ENCODE data around the gene PCGF2. TPM values are rescaled to one million over a fixed set of nuclear protein-coding genes. Genes with fewer than 3 reads are reported as not detected.

PCGF2 gene
- total RNA-seq, 1 donor from 2014 or later = 20.8 TPM

- Histone ChIP-seq H3K27me3 (ENCODE audit: control insufficient read depth, insufficient read depth, low read length) (no peaks in the 10 kb centered on the region), H3K36me3 (ENCODE audit: control insufficient read depth, insufficient read depth, low read length) (peaks cover 1% of the 10 kb centered on the region), H3K4me3 (ENCODE audit: low read depth, low read length) (no peak overlapping the region)
- DNase-seq (ENCODE audit: low read depth) = no peak
- no peak for TF ChIP-seq CTCF (IDR thresholded peaks at IDR 0.05; ENCODE audit: insufficient read depth, low read length, poor library complexity, severe bottlenecking)
Observed at GRCh38 chr17:38741461-38741860, 6.7 kb downstream of the PCGF2 start.

GRCh38 chr17:38740806-38741205, 7.3 kb downstream of the PCGF2 start:
- TF ChIP-seq CTCF (IDR thresholded peaks at IDR 0.05; ENCODE audit: insufficient read depth, low read length, poor library complexity, severe bottlenecking) = no peak
- no peak for DNase-seq (ENCODE audit: low read depth)
- Histone ChIP-seq H3K4me3 (ENCODE audit: low read depth, low read length) (no peak overlapping the region), H3K36me3 (ENCODE audit: control insufficient read depth, insufficient read depth, low read length) (peaks cover 1% of the 10 kb centered on the region), H3K27me3 (ENCODE audit: control insufficient read depth, insufficient read depth, low read length) (no peaks in the 10 kb centered on the region)

DNA sequence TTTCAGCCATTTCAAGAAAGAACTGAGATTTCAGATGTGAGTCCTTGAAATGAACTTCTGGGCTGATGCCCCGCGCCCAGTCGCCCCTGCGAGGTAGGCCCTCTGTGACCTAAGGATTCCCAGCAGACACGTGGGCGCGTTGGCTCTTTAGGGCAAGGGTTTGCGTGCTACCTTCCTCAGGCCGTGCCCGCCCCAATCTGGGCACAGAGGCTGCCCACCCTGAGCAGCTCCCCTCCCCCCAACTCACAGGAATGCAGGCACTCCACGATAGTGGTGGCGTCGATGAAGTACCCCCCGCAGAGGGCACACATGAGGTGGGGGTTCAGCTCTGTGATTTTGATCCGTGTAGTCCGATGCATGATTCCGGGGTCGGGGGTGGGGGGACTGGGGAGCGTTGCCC, 8.1 kb downstream of the PCGF2 start:
- DNase-seq (ENCODE audit: low read depth) = no peak
- no peaks in the 10 kb centered on the region for H3K27me3 ChIP-seq (ENCODE audit: control insufficient read depth, insufficient read depth, low read length)
- TF ChIP-seq CTCF (IDR thresholded peaks at IDR 0.05; ENCODE audit: insufficient read depth, low read length, poor library complexity, severe bottlenecking) = no peak
- H3K4me3 ChIP-seq (ENCODE audit: low read depth, low read length) = no peak overlapping the region
- peaks cover 1% of the 10 kb centered on the region for H3K36me3 ChIP-seq (ENCODE audit: control insufficient read depth, insufficient read depth, low read length)

- DNase-seq (ENCODE audit: low read depth) = no peak
- H3K27me3 ChIP-seq (ENCODE audit: control insufficient read depth, insufficient read depth, low read length) = no peaks in the 10 kb centered on the region
- no peak for TF ChIP-seq CTCF (IDR thresholded peaks at IDR 0.05; ENCODE audit: insufficient read depth, low read length, poor library complexity, severe bottlenecking)
- H3K36me3 ChIP-seq (ENCODE audit: control insufficient read depth, insufficient read depth, low read length) = peaks cover 1% of the 10 kb centered on the region
- no peak overlapping the region for H3K4me3 ChIP-seq (ENCODE audit: low read depth, low read length)
Observed at GRCh38 chr17:38739305-38739704, 8.8 kb downstream of the PCGF2 start.

- no peak for TF ChIP-seq CTCF (IDR thresholded peaks at IDR 0.05; ENCODE audit: insufficient read depth, low read length, poor library complexity, severe bottlenecking)
- no peak for DNase-seq (ENCODE audit: low read depth)
- H3K4me3 ChIP-seq (ENCODE audit: low read depth, low read length) = no peak overlapping the region
- no peaks in the 10 kb centered on the region for H3K27me3 ChIP-seq (ENCODE audit: control insufficient read depth, insufficient read depth, low read length)
- peaks cover 1% of the 10 kb centered on the region for H3K36me3 ChIP-seq (ENCODE audit: control insufficient read depth, insufficient read depth, low read length)
Observed at GRCh38 chr17:38738686-38739085, 9.4 kb downstream of the PCGF2 start.

DNA sequence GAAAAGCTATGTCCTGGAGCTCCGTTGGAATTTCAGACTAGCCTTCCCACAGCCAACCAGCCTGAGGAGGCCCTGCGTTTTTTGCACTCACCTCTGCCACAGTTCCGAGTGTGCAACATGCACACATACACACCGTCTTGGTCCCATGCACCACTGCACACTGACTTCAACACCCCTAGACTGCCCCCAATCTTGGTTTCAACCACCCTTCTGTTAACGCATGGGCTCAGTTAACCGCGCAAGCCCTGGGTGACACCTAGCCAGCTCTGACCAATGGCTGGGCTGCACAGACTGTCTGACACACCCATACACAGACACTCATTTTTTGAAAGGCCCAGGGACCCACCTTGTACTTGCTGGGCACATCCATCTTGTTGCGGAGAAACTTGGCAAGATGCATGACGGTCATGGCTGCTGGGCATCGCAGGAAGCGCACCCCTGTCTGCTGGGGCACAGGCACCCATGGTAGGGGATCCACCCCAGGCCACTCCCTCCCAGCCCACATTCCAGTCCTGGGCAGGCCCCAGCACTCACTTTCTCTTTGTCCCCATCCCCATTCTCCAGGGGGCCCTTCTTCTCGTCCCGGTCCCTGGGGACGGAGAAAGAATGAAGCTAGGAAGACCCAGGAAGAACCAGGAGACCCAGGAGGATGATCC, 10.0 kb downstream of the PCGF2 start:
- TF ChIP-seq CTCF (IDR thresholded peaks at IDR 0.05; ENCODE audit: insufficient read depth, low read length, poor library complexity, severe bottlenecking) = no peak
- Histone ChIP-seq H3K27me3 (ENCODE audit: control insufficient read depth, insufficient read depth, low read length) (no peaks in the 10 kb centered on the region), H3K4me3 (ENCODE audit: low read depth, low read length) (no peak overlapping the region), H3K36me3 (ENCODE audit: control insufficient read depth, insufficient read depth, low read length) (peaks cover 1% of the 10 kb centered on the region)
- DNase-seq (ENCODE audit: low read depth) = no peak
